ENCODE data around the gene SIRPB2.

DNA sequence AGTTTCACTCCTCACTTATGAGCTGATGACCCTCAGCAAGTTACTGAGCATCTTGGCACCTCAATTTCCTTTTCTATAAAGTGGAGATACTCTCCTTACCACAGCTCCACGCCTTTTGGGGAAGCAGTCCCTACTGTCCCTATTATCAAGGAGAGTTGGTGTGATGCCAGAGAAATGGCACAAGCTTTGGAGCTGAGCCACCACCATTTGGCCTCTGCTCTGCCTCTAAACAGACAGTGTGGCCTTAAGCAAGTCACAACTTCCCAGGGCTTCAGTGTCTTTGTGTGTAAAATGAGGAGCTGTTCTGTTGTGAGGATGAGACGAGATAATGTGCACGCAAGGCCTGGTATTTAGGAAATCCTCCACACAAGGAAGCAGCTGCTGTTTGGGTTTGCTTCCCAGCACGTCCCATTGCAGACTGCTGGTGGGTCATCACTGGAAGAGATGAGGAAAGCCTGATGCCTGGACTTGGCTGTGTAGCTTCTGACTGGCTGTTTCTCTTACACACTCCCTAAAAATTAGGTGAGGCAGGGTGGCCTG lies 43.1 kb downstream of the SIRPB2 start:
- TF ChIP-seq, protein P1, sequence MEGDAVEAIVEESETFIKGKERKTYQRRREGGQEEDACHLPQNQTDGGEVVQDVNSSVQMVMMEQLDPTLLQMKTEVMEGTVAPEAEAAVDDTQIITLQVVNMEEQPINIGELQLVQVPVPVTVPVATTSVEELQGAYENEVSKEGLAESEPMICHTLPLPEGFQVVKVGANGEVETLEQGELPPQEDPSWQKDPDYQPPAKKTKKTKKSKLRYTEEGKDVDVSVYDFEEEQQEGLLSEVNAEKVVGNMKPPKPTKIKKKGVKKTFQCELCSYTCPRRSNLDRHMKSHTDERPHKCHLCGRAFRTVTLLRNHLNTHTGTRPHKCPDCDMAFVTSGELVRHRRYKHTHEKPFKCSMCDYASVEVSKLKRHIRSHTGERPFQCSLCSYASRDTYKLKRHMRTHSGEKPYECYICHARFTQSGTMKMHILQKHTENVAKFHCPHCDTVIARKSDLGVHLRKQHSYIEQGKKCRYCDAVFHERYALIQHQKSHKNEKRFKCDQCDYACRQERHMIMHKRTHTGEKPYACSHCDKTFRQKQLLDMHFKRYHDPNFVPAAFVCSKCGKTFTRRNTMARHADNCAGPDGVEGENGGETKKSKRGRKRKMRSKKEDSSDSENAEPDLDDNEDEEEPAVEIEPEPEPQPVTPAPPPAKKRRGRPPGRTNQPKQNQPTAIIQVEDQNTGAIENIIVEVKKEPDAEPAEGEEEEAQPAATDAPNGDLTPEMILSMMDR (IDR thresholded peaks at IDR 0.05; ENCODE audit: poor library complexity): no peak
- TF ChIP-seq EZH2 (IDR thresholded peaks at IDR 0.05; ENCODE audit: borderline replicate concordance): no peak
- TF ChIP-seq EZH2phosphoT487 (IDR thresholded peaks at IDR 0.05; ENCODE audit: low read depth, severe bottlenecking, unreplicated experiment): no peak
